Measurements from ENCODE around the gene CCDC68. TPM values are rescaled to one million over a fixed set of nuclear protein-coding genes. Genes with fewer than 3 reads are reported as not detected.
A peak's percentile ranks its signal among the peaks of the same experiment; 100 is the strongest.
"Not testable (repeated sequence)": the region's sequence is repeated elsewhere in the genome, so short reads cannot be mapped to it uniquely, and the experiment has no call there.

CCDC68 gene
- total RNA-seq, 1 donor = 9.1 TPM

DNA sequence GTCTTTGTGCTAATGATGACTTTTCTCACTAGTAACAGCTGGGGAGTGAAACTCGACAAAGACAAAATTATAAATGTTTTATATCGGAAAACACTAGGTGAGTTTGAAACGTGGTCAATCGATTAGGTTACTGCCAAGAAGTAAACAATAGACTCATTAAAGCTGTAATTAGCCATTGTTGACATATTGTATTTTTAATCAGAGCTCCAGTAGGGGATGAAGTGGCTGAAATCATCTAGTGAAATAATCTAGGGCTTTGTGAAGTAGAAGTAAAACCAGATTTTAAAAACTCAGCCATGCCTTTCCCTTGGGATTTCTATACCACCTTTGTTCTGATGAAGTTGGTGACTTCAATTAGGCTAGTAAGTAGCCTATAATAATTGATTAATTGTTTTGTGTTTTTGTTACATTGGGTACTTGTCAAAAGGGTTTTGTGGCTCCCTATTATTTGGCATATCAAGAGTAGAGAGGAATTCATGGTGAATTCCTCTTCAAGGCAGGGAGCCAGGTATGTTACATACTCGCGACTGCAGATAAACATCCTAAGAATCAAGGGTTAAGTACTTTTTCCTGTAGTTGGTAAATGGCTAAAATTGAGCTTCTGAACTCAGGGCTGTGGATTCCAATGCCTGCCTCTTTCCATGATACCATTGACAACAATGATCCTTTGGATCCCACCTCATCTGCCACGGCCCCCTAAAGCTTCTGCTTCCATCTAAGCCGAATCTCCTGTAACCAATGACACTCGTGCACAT lies 99.4 kb downstream of the CCDC68 start:
- TF ChIP-seq, protein P1, sequence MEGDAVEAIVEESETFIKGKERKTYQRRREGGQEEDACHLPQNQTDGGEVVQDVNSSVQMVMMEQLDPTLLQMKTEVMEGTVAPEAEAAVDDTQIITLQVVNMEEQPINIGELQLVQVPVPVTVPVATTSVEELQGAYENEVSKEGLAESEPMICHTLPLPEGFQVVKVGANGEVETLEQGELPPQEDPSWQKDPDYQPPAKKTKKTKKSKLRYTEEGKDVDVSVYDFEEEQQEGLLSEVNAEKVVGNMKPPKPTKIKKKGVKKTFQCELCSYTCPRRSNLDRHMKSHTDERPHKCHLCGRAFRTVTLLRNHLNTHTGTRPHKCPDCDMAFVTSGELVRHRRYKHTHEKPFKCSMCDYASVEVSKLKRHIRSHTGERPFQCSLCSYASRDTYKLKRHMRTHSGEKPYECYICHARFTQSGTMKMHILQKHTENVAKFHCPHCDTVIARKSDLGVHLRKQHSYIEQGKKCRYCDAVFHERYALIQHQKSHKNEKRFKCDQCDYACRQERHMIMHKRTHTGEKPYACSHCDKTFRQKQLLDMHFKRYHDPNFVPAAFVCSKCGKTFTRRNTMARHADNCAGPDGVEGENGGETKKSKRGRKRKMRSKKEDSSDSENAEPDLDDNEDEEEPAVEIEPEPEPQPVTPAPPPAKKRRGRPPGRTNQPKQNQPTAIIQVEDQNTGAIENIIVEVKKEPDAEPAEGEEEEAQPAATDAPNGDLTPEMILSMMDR (IDR thresholded peaks at IDR 0.05; ENCODE audit: insufficient read depth, low read depth, low read length) = no peak
- H3K4me3 ChIP-seq (ENCODE audit: low read depth, low read length) = no peak overlapping the region
- DNase-seq (ENCODE audit: low read depth) = no peak

DNA sequence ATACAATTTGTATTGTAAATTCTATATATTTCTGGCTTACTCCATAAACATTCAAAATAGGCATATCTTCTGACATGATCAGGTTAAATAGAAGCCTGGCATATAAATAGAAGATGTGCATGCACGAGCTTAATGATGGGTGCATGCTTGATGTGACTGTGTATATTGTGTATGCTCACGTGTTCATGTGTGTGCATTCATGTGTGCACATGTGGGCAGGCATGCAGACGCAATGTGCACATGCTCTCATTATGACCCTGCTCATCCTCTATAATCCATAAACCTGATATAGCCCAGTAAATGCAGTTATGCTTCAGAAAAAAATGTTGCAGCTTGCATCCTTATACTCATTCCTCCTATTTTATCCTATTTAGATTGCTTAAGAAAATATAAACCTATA lies 101.8 kb downstream of the CCDC68 start:
- no peak for DNase-seq (ENCODE audit: low read depth)
- TF ChIP-seq, protein P1 (IDR thresholded peaks at IDR 0.05; ENCODE audit: insufficient read depth, low read depth, low read length) = no peak
- no peak overlapping the region for H3K4me3 ChIP-seq (ENCODE audit: low read depth, low read length)

DNA sequence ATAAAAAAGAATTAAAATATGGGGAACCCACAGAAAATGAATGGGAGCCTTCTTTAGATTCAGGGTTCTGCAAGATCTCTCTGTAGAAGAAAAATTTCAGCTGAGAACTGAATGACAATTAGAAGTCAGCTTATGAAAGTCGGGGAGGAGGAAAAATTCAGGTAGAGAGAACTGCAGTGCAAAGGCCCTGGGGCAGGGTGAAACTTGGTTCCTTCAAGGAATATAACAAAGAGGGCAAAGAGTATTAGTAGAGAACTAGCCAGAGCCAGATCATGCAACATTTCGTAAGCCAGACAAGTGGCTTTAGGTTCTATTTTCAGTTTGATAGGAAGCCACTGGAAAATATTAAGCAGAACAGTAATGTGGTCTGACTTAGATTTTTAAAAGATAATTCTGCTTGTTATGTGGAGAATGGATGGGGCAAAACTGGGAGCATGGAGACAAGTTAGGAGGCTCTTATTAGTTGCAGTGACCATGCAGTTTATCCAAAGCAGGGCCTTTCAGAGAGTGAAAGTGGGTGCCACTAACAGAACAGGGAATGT lies 103.1 kb downstream of the CCDC68 start:
- TF ChIP-seq, protein P1 (IDR thresholded peaks at IDR 0.05; ENCODE audit: insufficient read depth, low read depth, low read length) = no peak
- no peak for DNase-seq (ENCODE audit: low read depth)
- no peak overlapping the region for H3K4me3 ChIP-seq (ENCODE audit: low read depth, low read length)

DNA sequence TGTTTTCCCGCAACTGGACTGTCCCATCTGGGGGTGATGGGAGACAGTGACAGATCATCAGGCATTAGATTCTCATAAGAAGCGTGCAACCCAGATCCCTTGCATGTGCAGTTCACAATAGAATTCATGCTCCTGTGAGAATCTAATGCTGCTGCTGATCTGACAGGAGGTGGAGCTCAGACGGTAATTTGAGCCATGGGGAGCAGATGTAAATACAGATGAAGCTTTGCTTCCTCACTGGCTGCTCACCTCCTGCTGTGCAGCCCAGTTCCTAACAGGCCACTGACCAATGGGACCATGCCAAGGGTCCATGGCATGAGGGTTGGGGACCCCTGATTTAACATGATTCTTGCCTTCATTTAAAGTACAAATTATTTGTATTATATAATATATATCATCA lies 104.2 kb downstream of the CCDC68 start:
- not testable (repeated sequence) for DNase-seq (ENCODE audit: low read depth); H3K4me3 ChIP-seq (ENCODE audit: low read depth, low read length)

DNA sequence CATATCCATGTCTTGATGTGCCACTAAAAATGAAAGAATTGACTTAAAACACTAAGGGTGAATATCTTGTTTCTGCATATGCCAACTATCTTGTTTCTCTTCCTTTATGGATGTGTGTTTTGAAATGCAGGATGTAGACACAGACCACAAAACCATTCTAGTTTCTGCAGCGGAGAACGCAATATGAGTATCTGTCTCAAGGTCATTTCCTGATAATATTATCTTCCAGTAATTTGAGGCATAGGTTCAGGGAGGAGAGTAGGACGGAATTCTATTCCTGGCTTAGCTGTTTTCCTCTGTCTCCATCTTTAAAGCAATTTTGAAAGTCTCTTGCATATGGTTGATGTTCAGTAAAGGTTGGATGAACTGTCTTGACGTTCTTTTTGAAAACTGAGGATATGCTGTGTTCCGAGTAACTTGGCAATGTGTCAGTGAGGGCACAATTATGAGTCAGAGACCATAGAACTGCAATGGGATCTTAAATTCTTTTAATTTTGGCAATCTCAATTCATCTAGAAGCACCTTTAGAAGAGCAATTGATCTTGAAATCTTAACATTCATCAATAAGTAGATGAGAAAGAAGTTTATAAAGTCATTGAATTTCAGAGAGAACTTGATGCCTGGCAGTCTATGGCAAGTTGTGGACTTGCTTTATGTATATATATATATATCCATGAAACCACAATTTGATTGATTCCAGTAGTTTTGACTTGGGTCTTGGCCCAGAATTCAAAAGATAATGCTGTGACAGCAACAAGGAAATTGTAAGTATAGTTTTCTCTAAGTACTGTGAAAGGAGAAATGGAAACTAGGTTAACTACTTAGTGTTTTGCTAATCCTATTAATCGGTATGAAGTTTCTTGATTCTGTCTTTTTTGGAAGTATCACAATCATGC lies 106.2 kb downstream of the CCDC68 start:
- TF ChIP-seq, protein P1 (IDR thresholded peaks at IDR 0.05; ENCODE audit: insufficient read depth, low read depth, low read length) = no peak
- DNase-seq (ENCODE audit: low read depth) = peak; percentile 51

More for the DNA sequence above, 106.2 kb downstream of the CCDC68 start:
- H3K4me3 ChIP-seq (ENCODE audit: low read depth, low read length) = no peak overlapping the region

Other genes with a start within 250 kb of the CCDC68 start
- gene RAB27B, start 131.0 kb downstream of the CCDC68 start, total RNA-seq = 3.9 and 6.5 TPM in 2 replicates

Measured in fibroblast of villous mesenchyme (primary cell).